GM19438 (cell line): ENCODE measurements around the gene LRRTM1.

ENCODE experiments used
- ATAC-seq: cut with Tn5 transposase; IDR thresholded peaks from one replicate; pipeline ENCODE4 v1.9.1; 2021; ENCODE audit warnings: low read depth; ENCODE audit not compliant: unreplicated experiment

Gene LRRTM1

DNA sequence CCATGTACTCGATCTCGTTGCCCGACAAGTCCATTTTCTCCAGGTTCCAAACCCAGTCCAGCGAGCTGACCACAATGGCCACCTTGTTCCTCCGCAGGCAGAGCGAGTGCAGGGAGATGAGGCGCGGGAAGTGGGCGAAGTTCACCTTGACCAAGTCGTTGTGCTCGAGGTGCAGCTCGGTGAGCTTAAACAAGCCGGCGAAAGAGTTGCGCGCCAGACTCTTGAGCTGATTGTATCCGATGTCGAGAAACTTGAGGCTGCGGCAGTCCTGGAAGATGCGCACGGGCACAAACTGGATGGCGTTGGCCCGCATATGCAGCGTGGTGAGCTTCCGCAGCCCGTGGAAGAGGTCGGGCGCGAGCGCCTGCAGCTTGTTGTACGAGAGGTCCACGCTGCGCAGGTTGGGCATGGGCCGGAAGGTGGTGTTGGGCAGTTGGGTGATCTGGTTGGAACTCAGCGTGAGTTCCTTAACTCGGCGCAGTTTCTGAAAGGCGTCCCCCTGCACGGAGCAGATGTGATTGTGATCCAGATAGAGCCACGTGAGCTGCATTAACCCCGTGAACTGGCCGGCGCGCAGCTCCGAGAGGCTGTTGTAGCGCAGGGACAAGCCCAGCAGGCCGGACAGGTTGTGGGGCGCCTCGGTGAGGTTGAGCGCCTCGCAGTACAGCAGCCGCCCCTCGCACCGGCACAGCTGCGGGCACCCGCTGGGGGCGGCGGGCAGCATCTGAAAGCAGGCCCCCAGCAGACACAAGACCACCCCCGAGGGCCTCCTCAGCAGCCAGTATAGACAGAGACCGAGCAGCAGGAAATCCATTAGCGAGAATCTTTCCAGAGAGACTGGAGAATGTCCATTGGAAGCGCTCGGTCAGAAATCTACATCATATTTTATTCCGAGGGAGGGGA is 1.3 kb downstream of the LRRTM1 start:
- ATAC-seq: no peak

DNA sequence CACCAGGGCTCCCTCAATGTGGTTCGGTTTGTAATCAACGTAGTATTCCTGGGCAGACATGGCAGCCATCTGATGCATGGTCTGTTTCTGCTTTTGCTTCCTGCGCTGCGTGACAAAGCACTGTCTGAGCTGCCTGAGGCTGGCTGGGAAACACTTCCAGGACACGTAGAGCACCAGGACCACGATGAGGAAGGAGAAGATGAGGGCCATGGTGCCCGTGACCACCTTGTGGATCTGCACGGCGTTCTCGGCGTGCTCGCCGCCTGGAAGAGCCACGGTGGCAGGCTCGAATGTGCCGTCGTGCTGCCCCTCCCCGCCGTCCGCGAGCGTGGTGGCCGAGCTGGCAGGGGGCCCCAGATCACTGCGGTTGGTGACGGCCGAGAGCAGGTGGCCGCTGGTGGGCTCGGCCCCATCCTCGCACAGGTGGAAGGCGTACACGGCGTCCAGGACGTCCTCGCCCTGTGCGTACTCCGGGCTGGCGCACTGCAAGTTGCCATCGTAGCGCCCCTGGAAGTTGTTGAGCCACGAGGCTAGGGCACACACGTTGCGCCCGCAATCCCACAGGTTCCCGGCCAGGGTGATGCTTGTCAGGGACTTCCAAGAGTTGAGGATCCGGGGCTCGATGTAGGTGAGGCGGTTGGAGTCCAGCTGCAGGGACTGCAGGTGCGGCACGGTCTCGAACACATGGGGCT is 2.1 kb downstream of the LRRTM1 start:
- no peak for ATAC-seq

DNA sequence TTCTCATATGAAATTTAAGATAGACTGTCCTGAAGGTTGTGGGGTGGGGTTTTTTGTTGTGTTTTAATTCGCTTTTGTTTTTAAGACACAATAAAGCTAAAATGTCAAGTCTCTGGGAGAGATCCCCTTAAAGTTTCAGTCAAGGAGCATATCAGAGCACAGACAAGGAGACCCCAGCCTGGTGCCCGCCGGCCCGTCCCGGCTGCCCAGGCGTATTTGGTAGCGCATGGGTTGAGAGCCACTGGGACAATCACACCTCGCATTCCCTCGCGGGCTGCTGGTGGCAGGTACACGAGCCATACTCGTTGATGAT is 2.6 kb downstream of the LRRTM1 start:
- ATAC-seq: no peak

DNA sequence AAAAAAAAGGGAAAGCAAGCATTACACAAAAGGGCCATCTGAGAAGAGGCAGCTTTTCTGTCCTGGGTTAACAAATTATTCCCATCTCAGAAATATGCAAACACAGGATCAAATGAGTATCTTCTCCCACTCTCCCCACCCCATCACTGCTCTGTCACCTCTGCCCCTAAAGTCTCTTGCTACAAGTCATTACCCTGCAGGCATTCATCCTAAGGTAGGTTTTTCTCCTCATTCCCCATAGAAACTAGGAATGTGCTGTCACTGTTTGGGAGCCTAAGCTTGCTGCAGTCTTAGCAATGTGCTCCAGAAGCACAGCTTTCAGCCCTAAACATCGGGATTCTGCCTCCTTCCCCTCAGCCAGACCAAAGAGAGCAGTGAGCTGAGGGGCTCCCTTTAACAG is 3.6 kb downstream of the LRRTM1 start:
- no peak for ATAC-seq

DNA sequence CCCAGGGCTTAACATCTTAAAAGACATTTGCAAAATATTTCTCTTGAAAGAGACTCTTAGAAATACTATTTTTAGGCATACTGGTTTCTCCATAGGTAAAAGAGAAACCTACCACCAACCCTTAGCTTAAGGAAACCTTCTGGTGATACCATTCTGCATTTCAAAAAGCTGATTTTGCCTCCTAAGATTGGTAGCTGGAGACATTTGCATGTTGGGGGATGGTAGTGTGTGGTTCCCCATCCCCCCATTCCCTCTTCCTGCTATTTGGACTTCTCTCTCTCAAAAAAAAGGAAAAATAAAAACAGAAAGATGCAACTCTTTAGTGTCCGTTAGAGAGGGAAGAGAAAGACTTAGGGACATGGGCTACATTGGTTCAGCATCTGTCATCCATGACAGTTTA is 4.2 kb downstream of the LRRTM1 start:
- ATAC-seq: no peak

DNA sequence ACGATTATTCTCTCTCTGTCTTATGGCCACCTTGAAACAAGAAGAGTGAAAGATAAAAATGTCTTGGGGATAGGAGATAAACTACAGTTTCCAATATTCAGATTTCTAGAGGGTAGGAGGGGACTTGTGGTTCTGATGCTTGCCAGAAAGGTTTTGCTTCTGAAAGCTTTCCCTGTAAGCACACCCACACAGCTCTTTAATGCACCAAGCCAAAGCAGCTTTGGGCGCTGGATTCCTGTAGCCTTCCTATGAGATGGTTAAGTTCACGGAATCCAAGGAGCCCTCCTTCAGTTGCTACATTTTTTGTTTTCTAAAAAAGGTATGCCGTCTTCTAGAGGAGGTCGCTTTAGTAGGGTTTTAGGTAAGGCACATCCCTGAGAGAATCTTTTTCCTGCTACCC is 4.9 kb downstream of the LRRTM1 start:
- no peak for ATAC-seq

DNA sequence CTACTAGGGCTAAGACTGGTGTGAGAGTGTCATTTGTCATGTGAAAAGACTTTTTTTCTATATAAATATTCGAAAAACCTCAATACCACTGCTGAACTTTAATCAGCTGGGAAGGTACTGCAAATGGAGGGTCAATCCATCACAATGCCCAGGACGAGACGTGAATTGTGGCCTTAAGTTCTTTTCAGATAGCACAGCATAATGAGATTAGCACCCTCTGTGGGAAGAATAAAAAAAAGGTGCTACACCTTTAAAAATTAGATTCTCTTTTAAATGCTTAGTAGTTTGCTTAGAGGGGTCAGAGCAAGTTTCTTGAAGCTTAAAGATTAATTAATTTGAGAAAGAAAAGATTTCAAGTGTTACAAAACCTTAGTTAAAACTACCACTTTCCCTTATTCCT is 5.6 kb downstream of the LRRTM1 start:
- ATAC-seq: no peak

DNA sequence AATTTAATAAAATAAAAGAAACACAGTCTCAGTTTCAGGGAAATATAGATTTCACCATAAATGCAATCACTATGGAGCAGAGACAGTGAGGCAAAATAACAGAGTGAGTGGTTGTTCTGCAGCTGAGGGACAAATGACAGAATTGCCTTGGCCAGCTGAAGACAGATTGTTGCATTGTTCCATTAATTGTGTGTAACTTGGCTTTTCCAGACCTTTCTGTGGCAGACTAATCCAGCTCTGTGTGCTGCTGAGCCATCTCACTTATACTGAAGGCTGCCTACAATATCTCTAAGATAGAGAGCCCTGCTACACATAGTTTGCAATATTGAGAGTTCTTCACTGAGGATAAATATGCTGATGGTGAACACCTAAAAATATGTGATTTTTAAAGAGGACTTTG is 11.5 kb downstream of the LRRTM1 start:
- no peak for ATAC-seq

DNA sequence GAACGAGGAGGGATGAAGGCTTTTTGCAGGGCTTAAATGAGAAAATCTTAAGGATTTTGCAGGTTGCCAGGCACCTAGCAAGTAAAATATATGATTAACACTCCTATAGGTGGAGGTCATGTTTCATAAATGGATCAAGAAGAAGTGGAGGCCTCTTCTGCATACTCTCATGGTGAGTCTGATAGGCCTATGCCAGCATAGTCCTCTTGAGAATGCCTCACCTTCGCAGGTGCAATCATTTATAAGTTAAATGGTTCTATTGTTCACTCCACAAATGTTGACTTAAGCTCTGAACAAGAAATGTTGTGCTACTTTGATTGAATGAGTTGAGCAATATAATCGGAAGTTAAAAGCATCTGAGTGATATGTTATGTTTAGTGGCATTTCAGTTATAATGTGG is 12.1 kb downstream of the LRRTM1 start:
- no peak for ATAC-seq

DNA sequence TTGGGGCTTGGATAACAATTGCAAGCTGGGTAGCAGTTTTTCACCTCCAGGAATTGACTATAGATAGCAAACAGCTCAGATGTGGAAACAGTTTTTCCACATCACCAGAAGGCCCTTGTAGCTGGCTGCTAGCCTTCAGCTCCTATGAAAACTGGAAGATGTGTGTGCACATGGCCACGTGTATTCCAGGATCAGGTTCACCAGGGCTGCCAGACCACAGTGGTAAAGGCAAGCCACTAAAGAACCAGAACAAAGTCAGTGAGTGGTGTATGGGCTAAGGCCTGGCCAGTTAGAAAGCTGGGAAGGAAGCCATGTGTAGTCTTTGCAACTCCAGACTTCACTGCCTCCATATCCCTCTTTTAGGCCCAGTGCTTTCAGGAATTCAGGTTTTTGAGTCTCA is 12.9 kb downstream of the LRRTM1 start:
- ATAC-seq: no peak

DNA sequence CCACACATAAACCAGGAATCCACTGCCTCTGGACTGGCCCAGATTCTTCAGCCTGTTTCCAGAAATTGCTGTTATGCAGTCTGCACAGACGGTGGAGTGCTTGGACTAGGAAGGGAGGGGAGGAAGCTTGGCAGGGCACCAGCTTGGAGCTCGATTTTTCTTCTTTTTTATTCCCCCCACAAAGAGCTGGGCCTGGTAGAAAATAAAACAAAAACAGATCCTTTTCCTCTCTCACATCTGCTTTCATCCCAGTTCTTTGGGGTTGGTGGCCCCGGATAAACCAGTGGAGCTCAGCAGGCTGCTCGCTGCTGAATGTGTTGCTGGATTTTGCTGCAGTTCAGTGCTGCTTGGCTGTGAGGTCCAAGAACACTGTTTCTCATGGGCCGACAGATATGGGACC is 16.0 kb downstream of the LRRTM1 start:
- no peak for ATAC-seq

DNA sequence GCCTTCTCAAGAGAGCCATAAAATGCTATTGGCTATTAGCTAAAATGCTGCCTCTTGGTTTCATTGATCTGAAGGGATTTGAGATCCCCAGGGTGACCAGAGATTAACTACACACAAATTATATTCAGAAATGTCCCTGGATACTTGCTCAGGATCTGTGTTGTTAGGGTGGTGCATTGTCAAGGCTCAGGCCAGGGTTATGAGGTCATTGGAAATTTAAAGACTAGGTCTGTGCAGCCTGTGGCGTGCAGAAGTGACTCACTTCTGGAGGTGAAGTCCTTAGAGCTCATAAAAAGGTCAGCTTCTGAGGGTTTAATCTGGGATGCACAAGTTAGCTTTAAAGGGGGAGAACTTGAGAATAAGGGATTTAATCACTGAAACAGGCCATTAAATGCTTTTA is 23.5 kb downstream of the LRRTM1 start:
- no peak for ATAC-seq

DNA sequence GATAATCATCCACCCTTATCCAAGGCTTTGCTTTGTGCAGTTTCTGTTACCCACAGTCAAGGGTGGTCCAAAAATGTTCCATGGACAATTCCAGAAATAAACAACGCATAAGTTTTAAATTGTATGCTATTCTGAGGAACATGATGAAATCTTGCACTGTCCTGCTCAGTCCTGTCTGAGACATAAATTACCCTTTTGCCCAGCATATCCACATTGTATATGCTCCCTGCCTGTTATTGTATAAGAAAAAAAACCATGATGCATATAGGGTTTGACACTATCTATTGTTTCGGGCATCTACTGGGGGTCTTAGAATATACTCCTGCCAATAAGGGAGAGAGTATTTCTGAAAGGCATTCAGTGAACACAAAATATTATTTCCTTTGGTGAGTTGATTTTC is 24.0 kb downstream of the LRRTM1 start:
- ATAC-seq: no peak

DNA sequence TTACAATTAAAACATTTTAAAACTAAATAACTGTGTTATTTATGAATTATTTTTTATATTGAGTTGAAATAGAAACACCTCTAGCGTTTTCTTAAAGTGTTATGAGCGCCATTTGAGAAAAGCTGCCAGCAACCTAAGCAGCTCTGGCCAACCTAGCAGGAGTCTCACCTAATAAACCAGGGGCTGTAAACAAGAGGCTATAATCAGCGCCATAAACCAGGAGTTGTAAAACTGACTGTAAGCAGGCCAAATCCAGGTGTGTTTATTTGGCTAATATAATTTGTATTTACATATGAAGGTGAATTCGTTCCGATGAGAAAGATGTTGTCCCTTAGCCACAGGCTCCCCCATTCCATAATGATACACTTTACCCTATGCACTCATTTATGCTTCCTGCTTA is 34.7 kb downstream of the LRRTM1 start:
- no peak for ATAC-seq

DNA sequence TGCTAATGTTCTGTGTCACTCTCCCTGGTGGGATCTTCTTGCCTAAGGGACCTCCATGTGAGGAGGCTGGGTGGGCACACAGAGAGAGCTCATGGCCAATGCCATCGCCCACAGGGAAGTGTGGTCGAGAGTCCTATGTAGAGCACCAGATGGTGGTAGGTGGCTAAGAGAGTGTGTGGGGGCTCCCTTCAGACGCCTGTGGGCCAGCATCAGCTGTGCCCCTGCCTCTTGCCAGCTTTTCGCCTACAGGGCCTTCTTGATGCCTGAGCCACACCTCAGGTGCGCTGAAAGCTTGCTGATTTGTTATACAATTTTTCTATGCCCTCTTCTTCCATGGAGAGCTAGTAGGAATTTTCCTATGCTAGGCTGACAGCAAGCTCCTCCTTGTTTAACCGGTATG is 38.3 kb downstream of the LRRTM1 start:
- ATAC-seq: no peak

DNA sequence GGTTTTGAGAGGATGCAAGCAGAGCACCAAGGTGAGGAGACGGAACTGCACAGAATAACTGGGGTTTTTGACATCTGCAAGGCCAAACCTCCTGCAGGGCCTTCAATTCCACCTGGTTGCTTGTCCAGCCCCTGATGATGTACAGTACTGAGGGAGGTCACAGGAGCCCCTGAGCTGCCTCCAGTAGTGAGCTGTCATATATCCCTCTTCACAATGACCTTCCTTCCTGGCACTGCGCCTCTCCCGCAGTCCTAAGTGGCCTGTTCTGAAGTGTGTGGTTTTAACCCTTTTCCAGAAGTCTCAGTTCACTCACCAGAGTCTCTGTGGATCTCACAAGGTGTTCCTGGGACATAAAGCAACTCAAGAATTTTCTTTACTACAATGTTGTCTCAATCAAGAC is 45.3 kb downstream of the LRRTM1 start:
- no peak for ATAC-seq

DNA sequence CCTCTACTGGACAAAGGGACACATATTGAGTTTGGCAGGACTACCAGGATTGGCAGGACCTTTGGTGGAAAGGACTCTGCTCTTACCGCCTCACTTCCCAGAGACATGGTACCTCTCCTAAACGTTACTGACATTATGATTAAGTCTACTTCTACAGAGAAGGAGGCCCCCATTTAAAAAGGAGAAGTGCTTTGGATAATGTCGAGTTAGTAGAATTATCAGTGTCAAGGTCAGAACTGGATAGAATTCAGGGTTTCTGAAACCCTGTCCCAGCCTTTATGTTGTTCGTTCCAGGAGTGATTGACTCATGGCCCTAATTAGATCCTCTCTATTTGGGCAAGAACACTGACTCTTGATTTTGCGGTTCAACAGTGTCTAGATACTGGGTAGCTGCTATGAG is 45.8 kb downstream of the LRRTM1 start:
- no peak for ATAC-seq

DNA sequence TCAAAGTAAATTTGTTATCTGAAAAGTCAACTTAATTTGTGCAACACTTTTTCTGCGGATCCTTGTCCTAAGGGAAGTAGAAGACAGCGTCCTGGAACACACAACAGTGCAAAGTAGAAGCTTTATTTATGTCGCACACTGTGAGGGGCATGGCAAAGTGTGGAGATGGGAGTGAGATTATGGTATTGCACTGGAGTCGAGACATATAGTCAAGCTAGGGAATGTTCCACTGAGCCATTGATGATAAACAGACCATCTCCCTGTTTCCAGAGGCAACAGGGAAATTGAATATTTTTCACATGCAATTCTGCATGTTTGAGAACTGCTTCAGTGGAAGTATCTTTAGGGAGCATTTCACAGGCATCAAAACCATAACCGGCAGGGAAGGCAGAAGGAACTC is 46.2 kb downstream of the LRRTM1 start:
- no peak for ATAC-seq

DNA sequence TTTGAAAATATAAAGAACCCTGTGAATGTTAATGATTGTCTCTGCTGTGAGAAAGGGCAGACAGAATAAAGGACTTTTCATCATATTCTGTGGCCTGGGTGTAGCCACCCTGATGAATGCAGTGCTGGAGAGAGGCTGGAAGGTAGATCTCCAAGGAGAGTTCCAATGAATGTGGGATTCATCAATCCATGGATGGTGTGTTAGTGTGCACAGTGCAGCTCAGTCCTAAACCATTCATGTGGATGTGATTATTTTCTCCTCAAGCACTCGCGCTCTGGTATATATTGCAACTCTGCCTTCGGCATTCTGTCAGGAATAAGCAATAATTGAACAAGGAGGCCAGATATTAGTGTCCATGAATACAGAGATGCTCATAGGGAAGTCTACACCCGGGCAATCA is 47.1 kb downstream of the LRRTM1 start:
- no peak for ATAC-seq

DNA sequence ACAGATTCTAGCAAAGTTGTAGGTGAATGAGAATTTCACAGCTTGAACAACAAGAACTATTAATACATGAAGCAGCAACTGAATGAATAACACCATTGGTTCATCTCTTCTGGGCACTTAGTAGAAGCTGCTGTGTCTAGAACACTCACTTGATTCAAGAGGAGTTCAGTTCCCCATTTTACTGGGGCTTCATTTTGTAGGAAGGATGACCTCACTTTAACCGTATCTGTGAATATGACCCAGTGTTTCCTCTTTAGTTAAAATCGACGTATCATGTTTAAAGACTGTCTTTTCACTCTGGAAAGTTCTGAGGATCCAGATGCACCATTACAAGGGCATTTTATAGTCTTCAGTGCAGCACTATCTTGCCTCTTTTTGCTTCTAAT is 47.8 kb downstream of the LRRTM1 start:
- no peak for ATAC-seq

DNA sequence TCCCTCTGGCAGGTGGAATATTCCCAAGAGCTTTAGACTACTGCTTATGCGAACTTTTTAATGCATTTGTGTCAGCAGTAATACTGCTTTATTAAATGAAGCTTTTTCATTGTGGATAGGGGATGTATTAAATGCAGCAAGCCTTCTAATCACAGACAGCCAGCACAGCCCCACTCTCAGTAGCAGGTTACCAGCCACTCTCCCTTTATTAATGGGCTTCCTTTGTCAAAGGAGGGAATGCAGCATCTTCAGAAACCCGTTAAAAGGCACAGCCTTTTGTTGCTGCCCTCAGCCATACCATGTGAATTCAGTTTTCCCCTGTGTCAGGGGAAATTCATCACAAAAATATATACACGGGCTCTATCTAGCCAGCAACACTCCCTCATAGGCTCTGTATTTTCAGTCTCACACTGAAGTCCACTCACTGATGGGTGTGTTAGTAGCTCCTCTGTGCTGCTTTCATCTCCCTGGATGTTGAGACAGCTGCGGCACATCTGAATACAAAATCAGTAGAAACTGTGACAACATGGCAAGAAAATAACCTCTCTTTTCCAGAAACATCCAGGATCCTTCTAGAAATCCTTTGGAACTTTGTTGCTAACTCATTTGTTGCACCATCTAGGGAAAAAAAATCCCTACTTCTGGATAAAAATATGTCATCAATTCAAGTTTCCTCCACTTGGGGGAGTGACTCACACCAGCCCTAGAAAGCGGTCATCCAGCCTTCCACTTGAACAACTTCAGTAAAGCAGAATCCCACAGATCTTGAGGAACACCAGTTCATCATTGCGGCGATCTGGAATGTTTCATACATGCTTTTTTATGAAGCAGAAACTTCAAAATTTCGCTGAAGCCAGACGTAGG is 48.4 kb downstream of the LRRTM1 start:
- ATAC-seq: no peak
